ENCODE measurements around the gene SPSB4.
A peak's percentile ranks its signal among the peaks of the same experiment; 100 is the strongest.

The SPSB4 gene

GRCh38 chr3:141055536-141056445 is 4.6 kb downstream of the SPSB4 start:
- DNase-seq, result no peak

- DNase-seq, result no peak
These were observed 5.6 kb downstream of the SPSB4 start for GRCh38 chr3:141056751-141057171.

- no peak for DNase-seq
These were observed 6.3 kb downstream of the SPSB4 start for GRCh38 chr3:141057436-141057835.

DNA sequence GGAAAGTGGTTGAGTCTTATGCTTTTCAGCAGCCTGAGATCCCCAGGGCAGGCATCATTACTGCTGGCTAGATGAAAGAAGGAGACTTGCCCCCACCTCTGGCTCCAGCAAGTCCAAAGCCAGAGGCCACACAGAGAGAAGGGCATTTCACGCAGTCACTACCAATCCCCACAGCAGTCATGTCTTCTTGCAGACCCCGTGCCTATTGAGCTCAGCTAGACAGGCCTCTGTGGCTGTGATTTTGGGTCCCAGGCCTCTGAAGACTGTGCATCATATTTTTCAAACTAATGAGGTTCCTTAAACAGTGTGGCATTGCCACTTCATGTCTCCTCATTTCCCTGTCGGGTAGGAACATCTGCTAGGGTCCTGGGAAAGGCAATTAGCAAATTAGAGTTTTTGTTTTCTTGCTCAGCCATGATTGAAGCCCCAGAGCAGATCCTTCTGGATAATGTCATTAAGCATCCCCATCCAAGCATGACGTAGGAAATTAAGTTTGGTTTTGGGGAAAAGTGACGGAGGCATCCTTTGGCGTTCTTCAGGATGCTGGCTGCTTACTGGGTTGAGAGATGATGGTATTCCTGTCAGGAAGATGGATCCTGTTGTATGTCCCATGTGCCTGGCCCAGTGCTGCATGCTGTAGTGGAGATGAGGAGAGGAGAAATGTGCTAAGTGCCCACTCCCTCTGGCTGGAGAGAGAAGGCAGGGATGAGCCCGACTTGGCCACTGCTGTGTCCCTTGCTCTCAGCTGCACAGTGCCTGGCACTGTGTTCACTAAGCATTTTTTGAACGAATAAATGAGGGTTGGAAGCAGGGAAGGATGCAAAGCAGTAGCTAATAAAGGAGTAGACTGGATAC is 7.0 kb downstream of the SPSB4 start:
- no peak for DNase-seq

- DNase-seq, result no peak
These were observed 7.8 kb downstream of the SPSB4 start for GRCh38 chr3:141058996-141059395.

DNA sequence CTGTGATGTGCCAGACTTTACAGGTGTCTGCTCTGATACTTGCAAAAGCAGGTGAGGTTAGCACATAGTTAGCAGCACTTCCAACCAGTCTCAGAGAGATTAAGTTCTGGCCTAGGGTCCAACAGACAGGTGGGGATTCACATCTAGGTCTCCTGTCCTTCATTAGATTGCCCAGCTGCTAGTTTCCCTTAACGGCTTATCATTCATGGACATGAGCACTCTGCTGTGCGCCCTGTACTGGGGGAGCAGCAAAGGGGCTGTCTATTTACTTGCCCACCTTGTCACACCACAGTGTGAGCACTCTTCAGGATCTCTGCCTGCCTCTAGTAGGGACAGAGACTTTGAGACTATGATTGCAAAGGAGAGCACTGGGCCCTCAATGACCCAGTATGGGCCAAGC is 8.7 kb downstream of the SPSB4 start:
- no peak for DNase-seq

DNA sequence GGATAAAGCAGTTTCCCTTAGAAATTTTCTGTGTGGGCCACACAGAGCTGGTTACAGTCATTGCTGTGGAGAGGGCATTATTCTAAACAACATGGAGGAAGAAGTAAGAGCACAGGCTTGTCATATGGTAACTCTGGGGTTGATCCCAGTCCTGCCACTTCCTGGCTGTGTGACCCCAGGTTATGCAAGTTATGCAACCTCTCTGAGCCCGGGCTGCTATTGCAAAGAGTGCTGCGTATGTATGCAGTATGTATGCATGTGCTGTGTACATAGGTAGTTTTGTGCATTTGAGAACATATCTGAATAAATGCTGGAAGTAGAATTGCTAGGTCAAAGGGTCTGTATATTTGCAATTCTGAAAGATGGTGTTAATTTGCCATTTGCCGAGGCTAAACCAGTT is 9.2 kb downstream of the SPSB4 start:
- DNase-seq, result no peak

GRCh38 chr3:141063831-141064230 is 12.7 kb downstream of the SPSB4 start:
- DNase-seq, result no peak

DNA sequence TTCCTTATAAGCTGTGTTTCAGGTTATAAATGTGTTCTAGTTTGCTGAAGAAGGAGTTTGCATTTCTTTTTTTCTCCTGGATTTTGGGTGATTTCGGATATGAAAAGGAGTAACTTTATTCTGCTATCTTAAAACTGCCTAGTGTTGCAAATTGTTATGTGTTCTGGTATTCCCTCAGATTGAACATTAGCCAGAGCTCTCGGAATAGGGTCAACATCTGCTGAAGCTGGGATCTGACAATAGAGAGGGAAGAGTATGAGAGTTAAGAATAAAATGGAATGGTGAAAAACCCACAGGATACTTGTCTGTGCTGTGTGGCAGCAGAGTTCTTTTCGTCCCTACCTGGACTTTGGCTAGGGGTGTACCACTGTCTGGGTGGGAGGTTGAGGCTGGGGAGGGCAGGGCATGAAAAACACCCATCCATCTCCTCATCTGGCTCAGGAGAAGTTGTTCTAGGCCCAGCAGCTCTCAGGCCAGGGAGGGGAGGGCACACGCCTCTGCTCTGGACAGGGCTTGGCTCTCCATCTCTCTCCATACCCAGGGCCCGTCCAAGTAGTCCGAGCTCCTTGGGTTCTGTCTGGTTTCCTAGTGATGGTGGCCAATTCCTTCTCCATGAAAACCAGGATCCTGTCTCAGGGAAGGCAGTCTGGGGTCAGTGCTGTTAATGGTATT is 13.2 kb downstream of the SPSB4 start:
- no peak for DNase-seq

GRCh38 chr3:141065258-141065657 is 14.1 kb downstream of the SPSB4 start:
- no peak for DNase-seq

DNA sequence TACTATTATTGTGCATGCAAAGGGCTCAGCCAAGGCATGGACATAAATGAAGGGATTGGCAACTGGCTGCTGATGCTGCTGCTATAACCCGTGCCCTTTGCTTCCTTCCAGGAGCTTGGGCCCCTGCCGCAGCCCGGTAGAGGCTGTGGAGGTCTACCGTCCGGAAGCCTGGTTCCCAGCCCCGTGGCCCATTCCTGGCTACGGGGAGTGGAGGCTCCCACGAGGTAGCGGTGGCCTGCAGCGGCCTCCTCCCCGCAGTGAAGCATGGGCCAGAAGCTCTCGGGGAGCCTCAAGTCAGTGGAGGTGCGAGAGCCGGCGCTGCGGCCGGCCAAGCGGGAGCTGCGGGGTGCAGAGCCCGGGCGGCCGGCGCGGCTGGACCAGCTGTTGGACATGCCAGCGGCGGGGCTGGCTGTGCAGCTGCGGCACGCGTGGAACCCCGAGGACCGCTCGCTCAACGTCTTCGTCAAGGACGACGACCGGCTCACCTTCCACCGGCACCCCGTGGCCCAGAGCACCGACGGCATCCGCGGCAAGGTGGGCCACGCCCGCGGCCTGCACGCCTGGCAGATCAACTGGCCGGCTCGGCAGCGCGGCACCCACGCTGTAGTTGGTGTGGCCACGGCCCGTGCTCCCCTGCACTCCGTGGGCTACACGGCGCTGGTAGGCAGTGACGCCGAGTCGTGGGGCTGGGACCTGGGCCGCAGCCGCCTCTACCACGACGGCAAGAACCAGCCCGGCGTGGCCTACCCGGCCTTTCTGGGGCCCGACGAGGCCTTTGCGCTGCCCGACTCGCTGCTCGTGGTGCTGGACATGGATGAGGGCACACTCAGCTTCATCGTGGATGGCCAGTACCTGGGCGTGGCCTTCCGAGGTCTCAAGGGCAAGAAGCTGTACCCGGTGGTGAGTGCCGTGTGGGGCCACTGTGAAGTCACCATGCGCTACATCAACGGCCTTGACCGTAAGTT is 15.0 kb downstream of the SPSB4 start:
- no peak for DNase-seq

DNA sequence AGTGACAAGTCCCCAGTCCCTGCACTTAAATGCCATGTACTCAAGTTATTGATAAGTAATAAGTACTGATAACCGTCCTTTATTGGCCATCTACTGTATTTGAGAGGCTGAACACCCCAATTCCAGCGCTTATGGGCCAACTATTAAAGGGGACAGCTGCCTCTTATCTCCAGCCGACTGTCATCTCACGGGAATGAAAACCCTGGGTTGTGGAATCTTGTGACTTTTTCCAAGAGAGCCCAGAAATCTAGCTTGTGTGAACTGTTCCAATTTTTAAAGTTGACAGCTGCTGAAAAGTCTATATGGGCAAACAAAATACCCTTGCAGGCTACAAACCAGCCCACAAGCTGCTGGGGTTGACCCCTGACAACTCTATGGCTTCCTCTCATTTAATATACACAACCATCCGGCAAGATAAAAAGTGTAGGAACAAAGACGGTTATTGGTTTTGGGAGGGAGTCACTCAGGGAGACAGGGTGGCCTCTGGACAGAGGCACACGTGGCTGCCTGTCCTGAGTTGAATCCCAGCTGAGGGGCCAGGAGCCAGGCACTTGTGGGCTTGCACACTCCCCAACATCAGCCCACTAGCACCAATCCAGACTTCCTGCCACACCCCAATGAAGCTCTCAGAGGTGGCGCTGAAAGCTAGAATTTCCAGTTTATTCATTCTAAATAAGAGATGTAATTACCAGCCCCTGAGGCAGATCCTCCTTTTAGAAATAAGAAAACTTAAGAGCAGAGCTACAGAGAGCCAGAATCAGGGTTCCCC is 16.2 kb downstream of the SPSB4 start:
- no peak for DNase-seq

GRCh38 chr3:141070229-141070628 is 19.1 kb downstream of the SPSB4 start:
- DNase-seq, result no peak

GRCh38 chr3:141070727-141071357 is 19.7 kb downstream of the SPSB4 start:
- DNase-seq, result no peak

DNA sequence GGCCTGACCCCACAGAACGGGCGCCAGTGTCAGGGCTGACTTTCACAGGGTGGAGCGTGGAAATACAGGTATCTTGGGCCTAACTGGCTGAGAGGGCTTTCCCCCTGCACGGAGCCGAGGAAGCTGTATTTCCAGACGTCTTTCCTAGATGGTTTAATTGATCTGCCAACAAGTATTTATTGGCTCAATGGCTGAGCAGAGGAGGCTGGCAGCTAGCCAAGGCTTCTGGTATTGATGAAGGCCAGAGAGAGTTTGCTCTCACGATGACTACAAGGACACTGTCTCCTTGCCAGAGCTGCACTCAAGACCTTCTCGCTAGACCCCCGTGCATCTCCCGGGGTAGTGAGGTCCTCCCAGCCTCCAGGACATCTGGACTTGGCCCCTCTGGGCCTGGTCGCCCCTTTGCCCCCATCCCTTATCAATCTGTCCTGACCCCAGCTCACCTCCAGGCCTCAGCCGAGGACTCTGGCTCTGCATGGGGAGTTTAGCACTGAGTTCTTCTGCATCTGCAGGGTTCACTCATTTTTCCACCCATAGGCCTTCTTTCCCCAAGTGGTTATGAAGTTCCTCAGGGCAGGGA is 20.6 kb downstream of the SPSB4 start:
- DNase-seq, result no peak

DNA sequence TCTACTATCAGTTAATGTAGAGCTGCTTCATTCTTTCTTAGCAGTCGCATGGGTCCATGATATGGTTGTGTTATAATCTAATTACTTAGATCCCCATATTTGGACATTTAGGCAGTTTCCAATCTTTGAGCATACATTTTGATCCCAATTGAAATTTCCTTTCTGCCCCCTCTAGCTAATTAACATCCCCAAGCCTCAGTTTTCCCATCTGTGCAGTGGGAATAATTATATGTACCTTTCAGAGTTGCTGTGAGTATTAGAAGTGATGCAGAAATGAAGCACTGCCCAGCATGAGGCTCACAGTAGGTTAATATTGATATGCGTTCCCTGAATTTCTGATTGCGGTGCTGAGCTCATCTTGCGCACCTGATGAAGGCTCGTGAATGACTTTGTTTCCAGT is 21.8 kb downstream of the SPSB4 start:
- DNase-seq, result no peak

GRCh38 chr3:141073580-141073979 is 22.4 kb downstream of the SPSB4 start:
- no peak for DNase-seq

GRCh38 chr3:141074529-141074928 is 23.4 kb downstream of the SPSB4 start:
- DNase-seq, result no peak

GRCh38 chr3:141076036-141076773 is 25.1 kb downstream of the SPSB4 start:
- peak; percentile 48 for DNase-seq
